Measurements from ENCODE around the gene COL5A3.

GRCh38 chr19:10006752-10007323, 3.5 kb downstream of the COL5A3 start:
- TF ChIP-seq CTCF (IDR thresholded peaks at IDR 0.05) (no peak), POLR2AphosphoS5 (IDR thresholded peaks at IDR 0.05) (no peak), POLR2A (IDR thresholded peaks at IDR 0.05) (no peak), EP300 (IDR thresholded peaks at IDR 0.05) (no peak)

All from sigmoid colon (tissue), 4 donors.